Activated CD4-positive, alpha-beta T cell treated with anti-CD3 and anti-CD28 coated beads, Interleukin-2, amount 50 U/mL, for 4 hours (primary cell): ENCODE results near the gene EXOC2.

ENCODE experiments used
- DNase-seq, 2 experiments: peaks; one replicate each; pipeline ENCODE4 v3.0.0-alpha.2; 2020

The EXOC2 gene

DNA sequence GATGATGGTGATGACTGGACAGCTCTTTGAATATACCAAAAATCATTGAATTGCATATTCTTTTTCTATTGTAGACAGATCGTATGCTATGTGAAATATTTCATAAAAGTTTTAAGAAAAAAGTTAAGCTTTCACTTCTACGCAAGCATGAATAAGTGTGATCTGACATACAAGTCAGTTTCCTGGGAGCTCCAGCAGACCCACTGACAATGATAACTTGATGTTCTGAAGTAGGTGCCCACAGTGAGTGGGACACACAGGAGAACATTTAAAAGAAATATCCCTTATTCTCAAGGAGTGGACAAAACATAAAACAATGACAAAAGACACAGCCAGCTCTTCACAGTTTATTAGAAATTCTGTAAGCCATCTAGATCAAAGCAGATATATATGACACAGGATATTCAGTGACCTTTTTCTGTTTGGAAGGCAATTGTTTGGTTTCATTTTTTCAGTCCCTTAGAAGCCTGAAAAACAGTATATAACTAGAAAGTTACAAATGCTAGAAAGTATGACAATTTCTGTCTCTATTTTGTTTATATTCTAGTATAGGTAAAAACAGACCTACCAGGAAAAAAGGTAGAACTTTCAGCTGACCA lies 200.0 kb downstream of the EXOC2 start:
- no peak for DNase-seq

DNA sequence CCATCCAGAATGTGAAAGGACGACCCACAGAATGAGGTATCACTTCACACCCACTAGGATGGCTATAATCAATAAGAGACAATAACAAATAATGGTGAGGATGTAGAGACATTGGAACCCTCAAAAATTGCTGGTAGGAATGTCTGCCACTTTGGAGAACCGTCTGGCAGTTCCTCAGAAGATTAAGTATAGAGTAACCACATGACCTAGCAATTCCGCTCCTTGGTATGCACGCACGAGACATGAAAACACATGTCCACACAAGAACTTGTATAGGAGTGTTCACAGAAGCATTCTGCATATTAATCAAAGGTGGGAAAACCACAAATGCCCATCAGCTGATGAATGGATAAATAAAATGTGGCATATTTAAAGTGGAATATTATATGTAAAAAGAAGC lies 200.8 kb downstream of the EXOC2 start:
- DNase-seq = no peak

DNA sequence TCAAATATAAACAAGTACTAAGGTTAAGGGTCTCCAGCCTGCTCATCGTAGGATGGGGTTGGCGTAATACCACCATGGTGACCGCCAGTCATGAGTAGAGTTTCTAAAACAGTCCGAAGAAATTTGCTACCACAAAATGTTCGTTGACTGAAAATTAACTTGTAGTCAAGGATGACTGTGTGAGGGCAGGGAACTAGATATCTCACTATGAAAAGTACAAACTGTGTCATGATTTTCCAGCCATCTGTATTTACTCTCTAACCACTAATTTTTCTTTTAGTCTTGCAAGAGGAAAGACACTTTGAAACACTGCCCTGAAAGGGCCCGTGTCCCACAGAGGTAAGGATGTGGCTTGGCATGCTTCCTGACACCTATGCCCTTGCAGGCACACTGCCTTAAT lies 201.7 kb downstream of the EXOC2 start:
- peak; percentile 39 for DNase-seq

DNA sequence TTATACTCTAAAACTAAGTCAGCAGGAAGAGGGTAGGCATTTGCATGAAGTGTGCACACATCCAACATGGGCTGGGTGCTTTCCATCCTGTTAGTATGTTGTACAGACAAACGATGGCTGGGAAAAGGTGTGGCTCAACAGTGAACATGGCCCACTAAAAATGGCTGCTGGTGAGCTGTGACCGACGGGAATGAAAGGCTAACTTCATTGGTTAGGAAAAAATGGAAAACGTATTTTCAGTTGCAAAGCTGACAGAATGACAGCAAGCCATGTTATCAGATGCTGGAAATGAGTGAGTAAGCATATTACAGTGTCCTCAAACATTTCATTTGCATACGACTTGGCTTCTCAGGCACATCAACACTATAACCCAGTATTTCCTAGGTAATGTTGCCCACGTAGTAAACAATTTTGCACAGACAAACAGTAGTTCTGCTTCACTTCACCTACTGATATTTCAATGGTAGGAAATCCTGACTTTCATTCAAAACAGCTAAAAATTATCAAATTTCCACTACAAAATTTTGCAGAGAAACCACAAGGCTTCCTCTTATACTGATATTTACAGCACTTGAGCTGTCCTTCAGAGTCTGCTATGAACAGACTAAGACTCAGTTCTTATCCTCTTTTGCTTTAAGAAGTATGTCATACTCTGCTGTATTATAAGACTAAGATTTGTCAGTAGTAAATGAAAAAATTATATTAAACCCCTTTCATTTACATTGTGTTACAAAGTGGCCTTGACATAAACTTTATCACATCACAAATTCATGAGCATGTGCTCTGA lies 202.5 kb downstream of the EXOC2 start:
- peak in 1 of 2 experiments; percentile 31 for DNase-seq

DNA sequence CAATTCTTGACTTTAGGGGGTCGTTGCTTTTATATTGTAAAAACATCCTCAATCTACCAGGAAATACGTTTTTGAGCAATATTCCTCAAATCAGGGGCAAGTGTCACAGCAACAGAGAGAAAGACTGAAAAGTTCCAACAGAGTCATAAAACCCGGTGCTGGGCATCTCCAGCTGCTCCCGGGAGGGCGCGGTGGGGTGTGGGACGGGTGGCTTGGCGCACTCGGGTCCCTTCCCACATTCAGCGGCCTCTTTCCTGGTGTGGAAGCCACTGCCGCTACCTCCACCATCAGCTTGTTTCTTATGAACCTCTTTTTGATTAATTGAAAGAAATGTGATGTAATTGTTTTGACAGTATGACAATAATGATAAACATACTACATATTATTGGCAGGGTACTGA lies 203.2 kb downstream of the EXOC2 start:
- DNase-seq = no peak

DNA sequence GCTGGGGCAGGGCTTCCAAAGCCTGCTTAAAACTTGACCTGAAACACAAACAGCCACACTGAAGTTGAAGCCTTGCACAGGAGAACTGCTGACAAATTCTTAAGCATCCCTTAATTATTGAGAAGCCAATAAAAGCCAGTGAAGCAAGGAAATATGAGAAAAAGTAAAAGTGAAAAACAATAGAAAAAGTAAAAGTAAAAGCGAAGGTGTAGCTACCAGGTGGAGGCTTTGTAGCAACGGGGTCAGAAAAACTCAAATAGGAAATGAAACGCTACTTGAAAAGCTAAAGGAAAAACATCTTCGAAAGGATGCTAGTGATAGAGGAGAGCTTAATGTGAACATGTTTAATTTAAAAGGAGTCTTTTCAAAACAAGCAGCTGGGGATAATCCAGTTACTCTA lies 203.9 kb downstream of the EXOC2 start:
- DNase-seq = no peak

DNA sequence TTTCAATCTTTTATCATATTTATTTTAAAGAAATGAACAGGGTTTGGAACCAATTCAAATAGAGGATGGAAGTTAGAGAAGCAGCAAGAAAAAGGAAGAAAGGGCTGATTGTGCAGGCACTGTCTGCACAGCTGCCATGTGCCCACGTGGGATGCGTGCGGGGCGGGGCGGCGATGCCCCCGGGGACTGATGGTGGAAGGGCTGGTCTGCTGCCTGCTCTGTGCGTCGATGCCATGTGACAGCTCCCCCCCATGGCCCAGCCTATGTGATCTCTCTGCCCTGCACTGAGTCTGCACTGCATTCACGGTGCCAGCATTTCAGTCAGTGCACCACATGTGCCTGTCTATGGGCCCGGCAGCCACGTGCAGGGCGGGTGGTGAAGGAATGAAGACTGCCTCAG lies 205.0 kb downstream of the EXOC2 start:
- DNase-seq = no peak

DNA sequence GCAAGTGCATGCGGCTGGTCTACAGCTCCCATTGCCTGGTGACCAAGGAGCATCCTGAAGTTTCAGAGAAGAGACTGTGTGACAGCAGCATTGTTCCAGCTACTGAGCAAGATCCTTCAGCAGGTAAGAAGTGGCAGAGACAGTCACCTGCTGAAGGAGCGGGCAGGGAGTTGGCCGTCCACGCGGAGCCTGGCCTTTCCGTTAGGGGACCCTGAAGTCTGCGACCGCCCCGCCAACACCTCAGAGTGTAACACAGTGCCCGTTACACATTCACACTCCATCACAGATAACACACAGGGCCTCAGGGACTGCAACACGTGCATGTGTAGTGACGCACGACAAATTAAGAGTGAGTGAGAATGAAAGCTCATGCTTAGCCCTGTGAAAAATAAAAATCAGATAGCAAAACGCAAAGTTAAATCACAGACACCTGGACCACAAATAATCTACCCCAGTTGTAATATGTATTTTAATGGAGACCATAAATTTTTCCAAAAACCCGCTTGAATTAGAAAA lies 207.2 kb downstream of the EXOC2 start:
- no peak for DNase-seq

DNA sequence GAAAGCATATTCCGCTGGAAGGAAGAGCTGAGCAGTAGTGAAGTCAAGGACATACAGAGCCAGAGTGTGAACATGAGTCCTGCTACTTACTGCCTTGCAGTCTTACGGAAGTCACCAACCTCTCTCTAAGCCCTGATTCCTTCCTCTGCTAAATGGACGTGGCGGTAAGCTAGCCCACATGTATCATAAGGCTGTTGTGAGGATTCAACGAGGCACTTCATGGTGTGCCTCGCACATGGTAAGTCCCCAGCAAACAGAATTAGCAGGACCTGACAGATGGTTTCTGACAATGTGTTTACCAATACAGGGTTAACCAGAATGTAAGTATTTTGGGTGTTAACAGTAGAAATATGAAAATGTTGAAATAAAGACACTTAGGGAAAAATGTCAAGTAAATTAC lies 208.2 kb downstream of the EXOC2 start:
- DNase-seq = no peak

DNA sequence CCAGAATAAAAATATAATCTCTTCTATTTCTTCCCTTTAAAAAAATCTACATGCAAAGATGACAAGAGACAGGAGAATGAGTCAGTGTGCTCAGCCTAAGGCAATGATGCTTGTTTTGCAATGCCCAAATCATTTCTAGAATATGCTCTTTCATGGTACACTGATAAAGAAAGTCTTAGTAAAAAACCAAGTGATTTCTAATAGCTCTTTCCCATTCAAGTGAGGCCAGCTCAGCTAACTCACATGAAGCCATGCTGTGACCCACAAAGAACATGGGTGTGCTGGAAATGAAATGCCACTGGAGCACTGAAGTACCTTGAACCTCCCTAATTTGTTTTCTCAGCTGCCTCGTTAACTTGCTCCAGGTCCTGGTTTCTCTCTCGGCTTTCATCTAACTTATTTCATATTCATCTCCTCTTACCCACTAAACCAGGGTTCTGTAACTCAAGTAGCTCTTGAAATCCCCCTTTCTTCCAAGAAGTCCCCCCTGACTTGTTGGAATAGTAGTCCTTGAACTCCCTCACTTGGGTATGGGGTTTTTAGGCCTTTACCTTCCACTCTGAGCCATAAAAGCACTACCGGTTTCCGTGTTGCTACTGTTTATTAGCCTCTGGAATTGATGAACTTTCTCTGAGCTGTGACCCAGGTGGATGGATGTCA lies 208.7 kb downstream of the EXOC2 start:
- DNase-seq = no peak

DNA sequence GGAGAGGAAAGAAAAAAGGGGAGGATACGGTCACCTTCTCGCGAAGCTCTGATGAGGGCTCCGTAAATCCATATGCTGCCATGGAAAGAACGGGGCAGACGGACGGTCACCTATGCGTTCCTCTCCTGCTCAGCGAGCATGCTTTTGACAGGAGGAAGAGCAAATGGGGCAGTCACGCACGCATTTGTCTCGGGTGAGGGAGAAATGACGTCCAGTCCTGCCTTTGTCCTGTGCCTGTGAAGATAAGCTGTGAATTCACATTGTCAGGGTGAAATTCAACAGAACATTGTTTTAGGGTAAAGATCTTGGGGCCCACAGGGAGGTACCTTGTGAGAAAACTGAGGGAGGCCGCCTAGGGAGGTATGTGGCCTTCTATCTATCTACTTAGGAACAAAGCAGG lies 217.6 kb downstream of the EXOC2 start:
- DNase-seq = no peak

DNA sequence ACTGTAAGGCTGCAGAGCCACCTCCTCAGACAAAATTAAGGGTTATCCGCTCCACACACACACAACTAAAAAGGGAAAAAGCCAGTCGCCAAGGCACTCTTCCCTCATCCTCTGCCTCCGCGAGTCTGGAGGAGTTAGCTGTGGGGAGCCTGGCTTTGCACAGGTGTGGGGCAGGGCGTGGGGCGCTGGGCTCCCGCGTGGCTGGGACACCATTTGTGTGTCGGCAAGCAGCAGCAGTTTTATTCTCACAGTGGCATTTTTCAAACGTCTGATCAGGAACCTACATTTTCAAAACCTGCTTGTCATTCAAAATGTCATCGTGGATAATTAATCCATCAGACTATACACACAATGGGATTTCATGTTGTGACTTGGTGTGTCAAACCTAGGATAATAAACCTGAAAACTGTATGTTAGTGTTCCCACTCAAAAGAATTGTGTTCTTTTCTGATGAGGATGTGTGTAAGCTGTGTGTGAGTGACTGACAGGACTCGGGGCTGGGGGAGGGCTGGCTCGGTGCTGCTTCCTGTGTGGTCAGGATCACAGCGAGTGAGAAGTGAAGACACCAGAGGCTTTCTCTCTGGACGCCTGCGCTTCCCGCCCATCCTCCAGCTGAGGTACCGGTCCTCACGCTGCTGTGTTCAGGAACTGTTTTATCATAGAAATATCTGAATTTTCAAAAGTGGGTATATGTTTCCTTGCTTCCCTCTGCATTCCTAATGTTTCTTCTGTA lies 218.3 kb downstream of the EXOC2 start:
- DNase-seq = peak; percentile 71 to 75

DNA sequence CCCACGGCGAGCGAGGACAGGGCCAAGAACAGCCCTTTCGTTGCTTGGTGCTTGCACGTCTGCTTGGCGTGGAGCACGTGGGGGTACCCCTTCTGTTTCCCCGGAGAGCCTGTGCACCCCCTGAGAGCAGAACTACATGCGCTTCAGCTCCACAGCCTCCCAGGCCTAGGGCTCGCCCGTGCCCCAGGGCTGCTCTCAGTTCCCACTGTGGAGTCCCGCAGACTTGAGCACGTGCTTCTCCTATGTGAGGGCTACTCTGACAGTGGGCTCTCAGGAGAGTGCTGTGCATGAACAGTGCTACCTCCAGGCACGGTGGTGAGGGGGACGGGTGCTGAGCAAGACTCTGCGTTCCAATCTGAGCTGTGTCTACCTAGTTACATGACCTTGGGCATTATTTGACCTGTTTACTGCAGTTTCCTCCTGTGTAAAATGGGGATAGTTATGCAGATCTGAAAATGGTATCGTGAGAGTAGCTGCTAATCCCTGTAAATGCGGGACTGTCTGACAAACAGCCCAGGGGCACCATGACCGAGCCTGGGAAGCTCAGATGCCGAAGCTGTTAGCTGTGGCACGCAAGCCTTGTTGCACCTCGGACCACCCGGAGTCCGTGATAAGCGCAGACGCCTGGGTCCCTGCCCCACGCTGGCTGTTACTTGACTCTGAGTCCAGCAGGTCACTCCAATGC lies 219.0 kb downstream of the EXOC2 start:
- DNase-seq = no peak

DNA sequence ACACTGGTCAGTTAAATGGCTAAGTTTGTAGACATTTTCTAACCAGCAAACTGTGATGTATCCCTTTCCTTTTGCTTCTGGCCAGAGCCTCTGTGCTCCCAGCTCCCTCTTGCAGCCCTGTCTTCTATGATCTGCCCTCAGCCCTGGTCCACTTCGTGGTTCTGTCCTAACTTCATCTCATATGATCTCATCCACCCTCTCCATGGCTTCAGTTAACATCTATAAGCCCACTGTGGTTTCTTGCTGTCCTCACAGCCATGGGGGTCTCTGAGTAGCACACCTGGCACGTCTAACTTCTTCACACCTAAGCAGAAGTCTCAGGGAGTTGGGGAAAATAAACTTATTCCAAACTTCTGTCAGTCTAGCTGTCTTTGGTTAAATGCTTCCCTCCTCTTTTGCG lies 219.6 kb downstream of the EXOC2 start:
- DNase-seq = no peak

DNA sequence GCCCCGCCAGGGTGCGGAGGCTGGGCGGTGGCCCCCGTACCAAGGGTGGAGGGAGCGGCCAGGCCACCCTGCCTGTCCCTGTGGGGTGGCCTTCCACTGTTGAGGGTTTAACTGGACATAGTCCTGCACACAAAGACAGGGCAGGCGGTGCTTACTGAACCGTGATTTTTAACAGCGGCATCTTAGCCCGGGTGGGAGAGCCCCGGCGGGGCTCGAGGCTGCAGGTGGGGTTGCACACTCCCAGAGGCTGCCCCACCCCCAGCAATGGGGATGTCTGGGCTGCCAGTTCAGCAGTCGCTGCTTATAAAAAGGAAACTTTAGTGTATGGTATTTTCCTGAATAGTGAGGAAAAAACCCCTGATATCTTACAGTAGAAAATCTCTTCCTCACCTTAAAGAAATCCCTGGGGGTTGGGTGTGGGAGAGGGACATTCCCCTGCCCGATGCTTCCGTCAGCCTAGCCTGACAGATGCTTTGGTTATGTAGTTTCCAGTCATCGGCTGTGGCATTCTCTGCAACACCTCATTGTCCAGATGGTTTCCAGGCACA lies 222.0 kb downstream of the EXOC2 start:
- DNase-seq = no peak

DNA sequence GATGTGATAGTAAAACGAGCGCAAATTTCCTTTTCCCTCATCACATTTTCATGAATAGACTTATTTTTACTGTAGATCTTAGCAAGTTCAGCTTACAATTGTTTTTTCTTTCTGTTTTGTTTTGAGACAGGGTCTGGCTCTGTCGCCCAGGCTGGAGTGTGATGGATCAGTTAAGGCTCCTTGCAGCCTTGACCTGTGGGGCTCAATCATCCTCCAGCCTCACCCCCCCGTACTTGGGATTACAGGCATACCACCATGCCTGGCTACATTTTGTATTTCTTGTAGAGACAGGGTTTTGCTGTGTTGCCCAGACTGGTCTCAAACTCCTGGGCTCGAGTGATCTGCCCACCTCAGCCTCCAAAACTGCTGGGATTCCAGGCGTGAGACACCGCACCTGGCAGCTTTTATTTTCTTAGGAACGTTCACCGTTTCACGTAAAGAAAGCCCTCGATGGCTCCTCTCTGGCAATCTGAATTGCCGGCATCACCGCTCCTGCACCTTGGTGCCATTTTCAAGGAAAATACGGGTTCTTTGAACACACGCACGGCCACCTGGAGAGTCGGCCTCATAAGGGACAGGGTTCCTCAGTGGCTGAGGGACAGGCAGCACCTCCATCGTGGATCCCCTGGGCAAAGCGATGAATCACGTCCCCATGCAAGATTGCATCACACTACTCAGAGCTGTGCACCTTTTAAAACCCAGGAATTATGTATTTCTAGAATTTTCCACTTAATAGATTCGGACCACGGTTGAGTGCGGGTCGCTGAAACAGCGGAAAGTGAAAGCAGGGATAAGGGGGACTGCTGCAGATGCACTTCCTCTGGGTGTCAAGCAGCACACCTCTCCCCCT lies 222.7 kb downstream of the EXOC2 start:
- DNase-seq = no peak

DNA sequence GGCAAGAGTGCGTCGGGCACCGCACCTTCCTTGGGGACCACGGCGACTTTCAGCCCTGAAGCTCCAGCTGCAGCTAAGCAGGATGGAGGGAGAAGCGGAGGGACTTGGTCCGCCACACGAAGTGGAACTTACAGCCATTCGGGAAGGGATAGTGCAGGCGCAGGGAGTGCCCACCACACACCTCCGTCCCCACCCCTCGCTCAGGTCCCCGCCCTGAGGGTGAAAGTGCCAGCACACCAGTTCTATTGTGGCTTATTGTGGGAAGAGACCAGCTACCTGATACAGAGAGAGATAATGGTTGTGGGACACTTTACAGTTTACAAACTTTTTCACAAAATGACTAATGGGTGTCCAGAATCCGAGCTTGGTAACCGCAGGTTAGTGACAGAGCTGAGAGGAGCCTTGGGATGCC lies 225.3 kb downstream of the EXOC2 start:
- no peak for DNase-seq

DNA sequence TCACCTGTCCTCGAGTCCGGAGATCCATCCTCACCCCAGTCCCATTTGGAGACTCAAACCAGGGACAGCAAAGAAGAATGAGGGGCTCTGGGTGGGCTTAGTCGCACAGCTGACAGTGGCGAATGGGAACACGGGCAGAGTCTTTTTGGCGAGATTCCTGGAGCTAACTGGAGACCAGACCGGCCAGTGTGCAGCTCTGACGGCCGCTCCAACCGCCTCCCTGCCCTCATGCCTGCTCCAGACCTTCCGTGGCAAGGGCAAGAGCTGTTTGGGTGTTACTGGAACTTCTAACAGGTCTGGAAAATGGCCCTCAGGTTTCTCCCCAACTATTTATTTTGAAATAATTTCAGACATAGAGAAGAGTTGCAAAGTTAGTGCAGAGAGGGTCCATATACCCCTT lies 225.8 kb downstream of the EXOC2 start:
- no peak for DNase-seq

DNA sequence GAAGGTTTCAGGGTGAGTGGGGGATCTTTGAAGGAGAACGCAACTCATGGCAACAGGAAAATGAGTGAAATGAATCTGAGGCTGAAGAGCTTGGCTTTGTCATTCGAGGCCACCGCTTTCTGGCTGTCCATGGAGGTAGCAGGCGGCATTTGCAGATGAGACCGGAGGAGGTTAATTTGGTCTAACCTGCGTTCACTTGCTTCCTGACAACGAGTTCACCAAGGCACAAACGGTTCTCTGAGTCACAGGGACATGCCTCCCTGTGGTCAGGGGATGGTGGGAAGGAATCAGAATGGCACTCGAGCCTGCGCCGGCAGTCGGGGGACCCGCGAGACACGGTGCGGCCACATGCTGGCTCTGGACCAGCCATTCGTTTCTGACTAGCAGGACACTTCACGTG lies 226.4 kb downstream of the EXOC2 start:
- no peak for DNase-seq

DNA sequence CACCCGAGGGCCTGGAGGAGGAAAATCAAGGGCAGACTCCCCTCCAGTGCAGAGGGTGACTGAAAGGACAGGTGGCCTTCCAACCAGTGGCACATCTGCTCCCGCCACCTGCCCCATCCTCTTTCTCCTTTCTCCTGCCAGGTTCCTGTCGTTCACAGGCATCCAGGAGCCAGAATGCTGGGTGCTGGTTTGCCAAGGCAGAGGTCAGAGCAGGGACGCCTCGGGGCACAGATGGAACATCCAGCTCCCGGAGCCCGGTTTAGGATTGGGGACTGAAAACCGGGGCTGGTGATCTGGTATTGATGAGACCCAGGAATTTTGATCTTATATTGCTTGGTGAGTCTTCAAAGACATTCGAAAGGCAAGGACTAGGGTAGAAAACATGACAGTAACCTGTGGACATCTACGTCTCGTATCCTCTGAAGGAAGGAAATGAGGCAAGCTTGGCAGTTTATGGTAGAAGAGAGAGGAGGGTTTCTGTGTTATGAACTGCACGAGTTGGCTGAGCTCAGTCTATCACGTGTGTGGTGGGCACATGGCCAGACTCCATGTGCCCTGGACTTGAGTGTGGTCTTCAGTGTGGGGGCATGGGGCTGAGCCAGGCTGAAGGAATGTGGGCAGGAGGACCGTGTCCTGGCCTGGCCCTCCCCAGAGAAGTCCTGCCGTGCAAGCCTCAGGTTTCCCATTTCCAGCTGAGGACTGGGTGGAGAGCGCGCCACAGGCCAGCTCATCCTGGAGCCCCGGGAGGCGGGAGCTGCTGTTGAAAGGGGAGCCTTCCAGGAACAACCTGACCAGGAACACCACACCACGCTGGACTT lies 227.2 kb downstream of the EXOC2 start:
- DNase-seq = no peak

DNA sequence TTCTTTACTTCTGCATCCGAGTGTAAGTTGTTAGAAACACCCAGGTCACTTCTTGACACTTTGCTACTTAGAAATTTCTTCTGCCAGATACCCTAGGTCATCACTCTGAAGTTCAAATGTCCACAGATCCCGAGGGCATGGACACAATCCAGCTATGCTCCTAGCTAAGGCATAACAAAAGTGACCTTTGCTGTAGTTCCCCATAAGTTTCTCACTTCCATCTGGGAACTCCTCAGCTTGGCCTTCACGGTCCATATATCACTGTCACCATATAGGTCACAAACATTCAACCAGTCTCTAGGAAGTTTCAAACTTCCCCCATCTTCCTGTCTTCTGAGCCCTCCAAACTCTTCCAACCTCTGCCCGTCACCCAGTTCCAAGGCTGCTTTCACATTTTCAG lies 236.1 kb downstream of the EXOC2 start:
- no peak for DNase-seq
